Prostate gland (tissue), 2 donors: Measurements from ENCODE around the gene ATRN.

Experiments used
- CTCF ChIP-seq, 4 experiments: fragments of 200-600 bp in 2 of 4; fragments of 450-650 bp in 2 of 4; sonication (generic) in 2 of 4; IDR thresholded peaks; 1 replicate in 3 of 4; 2 replicates in 1 of 4; pipeline ENCODE4 v1.5.1; 2016 to 2019; ENCODE audit warnings: antibody characterized with exemption in 4 of 4, mild to moderate bottlenecking in 2 of 4, moderate library complexity in 2 of 4
- POLR2AphosphoS5 ChIP-seq: sonication (generic); formaldehyde crosslinking; IDR thresholded peaks from one replicate; pipeline ENCODE4 v1.6.1; 2017; ENCODE audit warnings: antibody characterized with exemption

GRCh38 chr20:3635346-3635745 is 164.5 kb downstream of the ATRN start:
- no peak for TF ChIP-seq CTCF (IDR thresholded peaks at IDR 0.05)
- no peak for TF ChIP-seq POLR2AphosphoS5
